ENCODE measurements around the gene CPED1. TPM values are rescaled to one million over a fixed set of nuclear protein-coding genes. Genes with fewer than 3 reads are reported as not detected.
"Not testable (repeated sequence)": the region's sequence is repeated elsewhere in the genome, so short reads cannot be mapped to it uniquely, and the experiment has no call there.

The CPED1 gene
- total RNA-seq, 1 experiment from 2014 or later = not detected

DNA sequence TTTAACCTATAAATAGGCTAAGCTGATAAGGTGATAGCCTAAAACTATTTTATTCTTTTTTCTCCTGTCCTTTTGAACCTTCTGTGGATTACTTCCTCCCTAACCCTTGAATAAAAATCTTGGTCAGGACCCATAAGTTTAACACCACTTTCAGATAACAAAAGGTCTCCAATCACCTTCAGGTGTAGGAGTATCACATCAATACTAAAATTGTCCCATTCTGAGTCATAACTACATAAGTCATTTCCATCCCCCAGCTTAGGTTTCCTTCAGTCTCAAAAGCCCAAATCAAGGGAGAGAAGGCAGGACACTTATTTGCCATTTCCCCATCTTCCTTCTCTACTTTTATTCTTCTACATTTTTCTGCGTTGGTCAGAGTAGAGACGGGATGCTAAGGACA, 283.4 kb downstream of the CPED1 start:
- in situ Hi-C loops (cut with HindIII; ENCODE audit: low pct_unique_long_range_greater_than_20kb, low sequenced_read_pairs) = no loop called here
- DNase-seq (ENCODE audit: low read depth) = no peak

DNA sequence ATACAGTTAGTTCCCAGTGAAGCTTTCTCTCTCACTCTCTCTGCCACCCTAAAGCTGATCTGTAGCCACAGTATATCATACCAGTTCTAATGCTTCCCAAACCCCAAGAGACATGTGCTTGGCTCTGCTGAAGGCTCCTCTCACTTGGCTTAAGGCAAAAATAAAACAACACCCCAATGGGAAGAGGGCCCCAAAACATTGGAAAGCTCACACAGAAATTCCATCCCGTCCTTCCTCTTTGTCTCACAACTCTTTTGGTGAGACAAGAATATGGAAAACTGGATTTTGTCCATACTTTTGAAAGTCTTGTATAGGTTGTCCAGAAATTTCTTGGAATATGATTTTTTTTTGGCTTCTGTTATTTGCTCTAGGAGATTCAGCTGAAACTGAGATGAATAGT, 284.2 kb downstream of the CPED1 start:
- in situ Hi-C loops (cut with HindIII; ENCODE audit: low pct_unique_long_range_greater_than_20kb, low sequenced_read_pairs) = no loop called here

DNA sequence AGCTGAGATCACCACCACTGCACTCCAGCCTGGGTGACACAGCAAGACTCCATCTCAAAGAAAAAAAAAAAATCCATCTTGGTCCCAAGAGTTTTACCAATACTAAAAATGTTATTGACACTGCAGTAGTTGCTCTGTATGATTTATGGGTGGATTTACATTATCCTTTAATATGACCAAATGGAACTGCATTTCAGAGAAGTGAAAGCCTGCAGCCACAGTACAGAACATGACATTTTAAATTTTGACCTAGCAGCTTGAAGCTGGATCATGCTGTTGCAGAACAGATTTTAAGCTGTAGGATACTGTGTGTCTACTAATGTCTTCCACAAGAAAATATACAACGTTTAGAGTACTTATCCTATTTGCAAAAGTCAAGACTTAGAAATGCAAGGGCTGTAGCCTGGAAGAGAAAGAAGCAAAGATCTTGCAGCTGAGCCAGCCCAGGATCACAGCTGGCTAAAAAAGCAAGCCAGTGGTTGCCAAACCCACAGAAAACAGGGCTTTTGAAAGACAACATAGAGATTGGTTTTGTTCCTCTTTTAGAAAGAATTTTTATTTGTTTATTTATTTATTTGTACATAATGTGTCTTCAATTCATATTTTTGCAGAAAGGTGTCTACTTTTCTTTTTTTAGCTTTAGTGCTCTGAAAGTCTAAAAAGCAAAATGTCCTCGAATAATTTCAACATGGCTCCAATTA, 285.1 kb downstream of the CPED1 start:
- in situ Hi-C loops (cut with HindIII; ENCODE audit: low pct_unique_long_range_greater_than_20kb, low sequenced_read_pairs) = no loop called here
- no peak for DNase-seq (ENCODE audit: low read depth)

More for the DNA sequence above, 284.2 kb downstream of the CPED1 start:
- DNase-seq (ENCODE audit: low read depth) = no peak

DNA sequence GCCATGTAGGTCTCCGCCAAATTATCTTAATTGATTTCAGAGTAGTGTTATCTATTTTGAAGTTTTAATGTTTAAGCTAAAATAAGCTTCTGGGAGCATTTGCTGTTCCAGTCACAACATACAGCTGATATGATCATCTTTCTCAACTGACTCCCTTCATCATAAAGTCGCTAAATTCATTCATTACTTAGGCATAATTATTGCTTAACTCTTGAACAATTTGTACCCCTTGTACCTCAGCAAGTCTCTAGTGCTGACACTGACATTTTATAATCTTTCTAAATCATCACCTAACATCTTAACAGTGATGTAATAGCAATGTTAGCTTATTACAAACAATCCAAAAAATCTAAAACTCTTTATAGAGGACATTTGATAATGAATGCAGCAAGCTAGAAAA, 286.0 kb downstream of the CPED1 start:
- in situ Hi-C loops (cut with HindIII; ENCODE audit: low pct_unique_long_range_greater_than_20kb, low sequenced_read_pairs) = no loop called here
- DNase-seq (ENCODE audit: low read depth) = no peak

DNA sequence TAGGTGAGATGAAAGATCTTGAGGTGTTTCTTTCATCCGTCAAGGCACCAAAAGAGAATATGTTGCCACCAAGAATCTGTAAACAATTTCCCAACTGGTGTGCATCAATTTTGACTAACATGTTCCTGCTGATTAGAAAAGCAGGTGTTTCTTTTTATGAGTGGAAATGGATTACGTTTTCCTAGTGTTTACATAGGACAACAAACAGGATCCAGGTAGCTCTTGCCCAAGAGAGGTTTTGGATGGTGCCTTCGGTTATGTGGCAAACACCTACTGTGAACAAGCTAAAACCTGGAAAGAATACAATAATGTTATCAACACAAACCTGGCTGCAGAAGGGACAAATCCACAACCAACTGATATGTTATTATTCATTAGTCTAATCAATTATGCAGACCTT, 286.7 kb downstream of the CPED1 start:
- DNase-seq (ENCODE audit: low read depth) = no peak
- in situ Hi-C loops (cut with HindIII; ENCODE audit: low pct_unique_long_range_greater_than_20kb, low sequenced_read_pairs) = no loop called here

DNA sequence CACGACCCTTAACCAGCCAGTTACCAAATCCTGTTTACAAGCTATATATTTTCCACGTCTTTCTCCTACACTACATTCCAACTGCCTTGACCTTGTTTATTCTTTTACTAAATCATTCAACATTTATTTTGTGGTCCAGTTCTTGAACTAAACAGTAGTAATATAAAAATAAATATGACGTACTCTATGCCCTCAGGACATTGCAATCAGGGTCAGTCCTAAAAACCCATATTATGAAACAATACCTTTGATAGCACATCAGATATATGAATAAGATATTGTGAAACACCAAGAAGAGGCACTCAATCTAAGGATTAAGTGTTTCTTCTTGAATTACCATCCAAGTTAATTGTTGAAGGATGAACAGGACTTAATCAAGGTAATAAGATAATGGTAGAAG, 287.8 kb downstream of the CPED1 start:
- in situ Hi-C loops (cut with HindIII; ENCODE audit: low pct_unique_long_range_greater_than_20kb, low sequenced_read_pairs) = no loop called here
- no peak for DNase-seq (ENCODE audit: low read depth)

DNA sequence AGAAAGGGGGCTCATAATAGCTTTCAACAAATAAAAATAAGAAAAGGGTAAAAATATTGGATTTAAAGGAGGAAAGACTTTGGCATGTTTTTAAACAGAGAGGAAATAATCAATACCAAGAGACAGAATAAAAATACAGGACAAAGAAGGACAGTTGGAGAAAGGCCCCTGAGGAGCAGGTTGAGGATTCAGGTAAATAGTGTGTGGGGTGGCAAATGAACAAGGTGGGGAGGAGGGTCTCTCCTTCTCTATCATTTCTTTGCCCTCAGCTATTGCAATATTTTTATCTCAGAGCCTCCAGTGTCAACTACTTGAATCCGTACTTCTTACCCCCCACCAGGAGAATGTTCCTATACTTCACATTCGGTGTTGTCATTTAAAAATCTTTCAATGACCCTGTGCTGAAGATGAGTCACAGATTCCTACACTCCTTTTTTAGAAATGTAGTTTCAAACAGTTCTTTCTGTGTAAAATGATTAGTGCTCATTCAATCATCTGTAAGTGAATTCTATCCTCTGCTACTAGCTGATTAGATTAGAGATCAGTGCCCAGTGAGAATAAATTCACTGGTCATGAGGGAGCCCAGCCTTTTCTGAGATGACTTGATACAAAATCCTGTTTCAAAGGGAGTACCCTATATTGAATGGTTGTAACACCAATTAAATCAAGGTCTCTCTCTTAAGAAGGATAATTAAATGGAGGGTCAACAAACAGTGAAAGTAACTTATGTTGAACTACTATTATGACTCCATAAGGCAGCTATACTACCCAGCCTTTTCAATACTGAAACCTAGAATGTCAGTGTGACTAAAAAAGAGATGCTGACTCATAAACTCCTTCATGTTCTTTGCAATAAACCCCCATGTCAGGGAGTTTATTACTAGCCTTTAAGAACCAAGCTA, 289.9 kb downstream of the CPED1 start:
- DNase-seq (ENCODE audit: low read depth) = no peak
- in situ Hi-C loops (cut with HindIII; ENCODE audit: low pct_unique_long_range_greater_than_20kb, low sequenced_read_pairs) = no loop called here

DNA sequence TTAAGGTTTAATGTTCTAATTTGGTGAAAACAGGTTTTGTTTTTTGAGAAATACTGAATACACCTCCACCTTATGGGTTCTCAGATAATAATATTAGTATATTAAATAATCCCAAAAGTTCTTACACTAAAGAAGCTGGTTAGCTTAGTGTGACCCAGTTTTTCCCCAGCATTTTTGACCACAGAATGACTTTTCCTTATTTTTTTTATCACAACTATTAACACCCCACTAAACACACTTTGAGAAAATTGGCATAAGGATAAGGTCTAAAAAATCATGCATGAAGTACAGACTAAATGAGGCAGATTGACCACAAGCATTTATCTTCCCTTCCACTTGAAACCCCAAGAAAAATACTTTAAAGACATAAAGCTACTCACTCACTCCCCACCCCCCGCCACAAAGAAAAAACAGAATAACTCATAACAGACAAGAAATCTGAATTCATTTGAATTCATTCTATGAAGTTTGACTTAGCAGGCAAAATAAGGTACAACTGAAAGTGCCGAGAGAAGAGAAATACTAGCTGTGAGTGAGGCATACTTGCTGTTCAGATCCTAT, 290.6 kb downstream of the CPED1 start:
- no peak for DNase-seq (ENCODE audit: low read depth)

DNA sequence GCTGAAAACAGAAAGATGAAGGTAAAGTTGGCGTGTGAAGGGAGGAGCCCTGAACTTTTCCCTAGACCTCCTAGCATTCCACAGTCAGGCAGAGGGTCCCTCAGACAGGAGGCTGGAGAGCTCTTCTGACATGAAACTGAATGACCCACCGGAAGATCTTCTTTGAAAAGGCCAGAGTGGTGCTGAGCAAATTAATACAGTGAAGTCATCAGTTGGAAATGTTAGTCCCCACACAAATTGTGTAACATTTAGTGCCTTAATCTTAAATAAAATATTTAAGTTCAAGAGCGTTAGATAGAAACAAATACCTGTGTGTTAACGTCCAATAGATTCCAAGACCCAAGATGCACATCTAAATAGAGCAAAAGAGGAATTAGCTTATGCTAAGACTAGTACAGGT, 291.3 kb downstream of the CPED1 start:
- in situ Hi-C loops (cut with HindIII; ENCODE audit: low pct_unique_long_range_greater_than_20kb, low sequenced_read_pairs) = no loop called here

More for the DNA sequence above, 290.6 kb downstream of the CPED1 start:
- in situ Hi-C loops (cut with HindIII; ENCODE audit: low pct_unique_long_range_greater_than_20kb, low sequenced_read_pairs) = no loop called here

DNA sequence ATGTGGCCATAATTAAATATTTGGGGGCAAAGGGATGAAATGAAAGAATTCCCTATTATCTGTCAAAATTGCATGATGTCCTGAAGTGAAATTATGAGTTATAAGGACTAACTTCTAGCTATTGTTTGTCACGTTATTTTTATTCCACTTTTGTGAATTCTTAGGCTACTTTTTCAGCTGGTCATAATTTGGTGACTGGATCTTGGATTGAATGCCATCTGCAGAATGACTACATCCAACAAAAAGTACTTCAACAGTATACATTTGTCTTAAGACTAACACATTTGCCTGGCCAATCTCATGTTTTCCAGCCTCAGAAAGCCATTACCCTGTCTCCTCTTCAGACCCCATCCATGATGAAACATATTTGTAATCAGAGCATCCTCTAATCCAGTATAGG, 292.1 kb downstream of the CPED1 start:
- in situ Hi-C loops (cut with HindIII; ENCODE audit: low pct_unique_long_range_greater_than_20kb, low sequenced_read_pairs) = no loop called here

More for the DNA sequence above, 291.3 kb downstream of the CPED1 start:
- DNase-seq (ENCODE audit: low read depth) = no peak

DNA sequence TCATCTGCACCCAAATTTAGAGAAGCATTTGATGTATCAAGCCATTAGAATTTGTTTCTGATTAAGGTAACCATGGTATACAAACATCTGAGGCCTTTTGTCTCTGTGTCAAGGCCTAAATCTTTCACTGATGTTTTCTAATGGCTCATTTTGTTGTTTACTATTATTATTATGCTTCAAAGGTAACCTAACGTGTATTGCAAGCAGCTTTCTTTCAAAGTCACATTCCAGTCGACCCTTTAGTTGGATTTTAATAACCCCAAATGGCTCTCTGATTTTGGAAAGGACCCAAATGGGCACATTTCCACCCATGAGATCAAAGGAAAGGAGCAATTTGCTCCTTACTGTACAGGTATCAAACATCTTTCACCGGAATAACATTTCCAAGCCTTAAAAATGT, 293.6 kb downstream of the CPED1 start:
- DNase-seq (ENCODE audit: low read depth) = no peak
- in situ Hi-C loops (cut with HindIII; ENCODE audit: low pct_unique_long_range_greater_than_20kb, low sequenced_read_pairs) = no loop called here

More for the DNA sequence above, 292.1 kb downstream of the CPED1 start:
- no peak for DNase-seq (ENCODE audit: low read depth)

DNA sequence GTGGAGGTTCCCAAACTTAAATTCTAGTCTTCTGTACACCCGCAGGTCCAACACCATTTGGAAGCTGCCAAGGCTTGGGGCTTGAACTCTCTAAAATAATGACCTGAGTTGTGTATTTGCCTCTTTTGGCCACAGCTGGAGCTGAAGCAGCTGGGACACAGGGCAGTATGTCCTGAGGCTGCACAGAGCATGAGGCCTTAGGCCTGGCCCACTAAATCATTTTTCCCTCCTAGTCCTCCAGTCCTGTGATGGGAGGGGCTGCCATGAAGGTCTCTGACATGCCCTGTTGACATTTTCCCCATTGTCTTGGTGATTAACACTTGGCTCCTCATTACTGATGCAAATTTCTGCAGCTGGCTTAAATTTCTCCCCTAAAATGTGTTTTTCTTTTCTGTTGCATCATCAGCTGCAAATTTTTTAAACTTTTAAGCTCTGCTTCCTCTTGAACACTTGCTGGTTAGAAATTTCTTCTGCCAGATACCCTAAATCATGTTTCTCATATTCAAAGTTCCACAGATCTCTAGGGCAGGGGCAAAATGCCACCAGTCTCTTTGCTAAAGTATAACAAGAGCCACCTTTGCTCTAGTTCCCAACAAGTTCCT, 296.7 kb downstream of the CPED1 start:
- in situ Hi-C loops (cut with HindIII; ENCODE audit: low pct_unique_long_range_greater_than_20kb, low sequenced_read_pairs) = no loop called here
- no peak for DNase-seq (ENCODE audit: low read depth)

DNA sequence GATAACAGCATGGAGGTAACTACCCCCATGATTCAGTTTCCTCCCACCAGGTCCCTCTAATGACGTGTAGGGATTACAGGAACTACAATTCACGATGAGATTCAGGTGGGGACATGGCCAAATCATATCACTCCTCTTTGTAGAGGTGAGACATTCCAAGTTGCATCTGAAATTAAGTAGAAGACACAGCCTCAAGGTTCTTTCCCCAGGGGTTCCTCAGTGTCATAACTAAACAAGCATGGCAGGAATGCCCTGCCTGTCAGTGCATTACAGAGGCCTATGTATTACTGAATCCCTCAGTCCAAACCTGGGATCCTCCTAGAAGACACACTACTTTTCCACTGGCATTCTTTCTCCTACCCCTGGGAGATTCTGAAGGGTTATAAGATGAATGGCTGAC, 297.7 kb downstream of the CPED1 start:
- no peak for DNase-seq (ENCODE audit: low read depth)
- in situ Hi-C loops (cut with HindIII; ENCODE audit: low pct_unique_long_range_greater_than_20kb, low sequenced_read_pairs) = no loop called here

DNA sequence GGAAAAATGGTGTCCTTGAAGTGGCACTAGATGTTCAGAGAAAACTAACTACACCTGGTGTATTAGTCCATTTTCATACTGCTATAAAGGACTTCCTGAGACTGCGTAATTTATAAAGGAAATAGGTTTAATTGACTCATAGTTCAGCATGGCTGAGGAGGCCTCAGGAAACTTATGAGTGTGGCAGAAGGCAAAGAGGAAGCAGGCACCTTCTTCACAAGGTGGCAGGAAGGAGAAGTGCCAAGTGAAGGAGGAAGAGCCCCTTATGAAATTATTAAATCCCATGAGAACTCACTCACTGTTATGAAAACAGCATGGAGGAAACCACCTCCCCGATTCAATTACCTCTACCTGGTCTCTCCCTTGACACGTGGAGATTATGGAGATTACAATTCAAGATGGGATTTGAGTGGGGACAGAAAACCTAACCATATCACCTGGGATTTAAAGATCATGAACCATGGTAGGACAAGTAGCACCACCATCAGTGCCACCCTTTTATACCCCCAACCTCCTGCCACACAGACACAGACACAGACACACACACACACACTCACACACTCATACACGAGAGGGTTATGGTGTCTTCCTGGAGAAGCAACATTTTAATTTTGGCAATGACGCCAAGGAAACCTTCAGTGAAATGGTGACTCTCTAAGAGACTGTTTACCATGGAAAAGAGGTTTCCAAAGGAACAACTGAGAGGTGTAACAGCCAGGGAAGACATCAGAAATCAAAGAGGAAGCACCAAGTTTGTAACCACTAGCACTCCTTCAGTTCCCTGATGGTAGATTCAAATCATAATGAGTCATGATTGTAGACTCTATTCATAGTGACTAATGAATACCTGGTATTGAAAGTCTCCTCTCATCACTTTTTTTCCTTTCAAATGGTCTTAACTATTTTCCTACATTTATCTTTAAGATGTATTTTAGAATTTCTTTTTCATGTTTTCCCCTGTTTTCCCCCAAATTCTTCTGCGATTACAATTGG, 298.5 kb downstream of the CPED1 start:
- DNase-seq (ENCODE audit: low read depth) = peak; percentile 8
- in situ Hi-C loops (cut with HindIII; ENCODE audit: low pct_unique_long_range_greater_than_20kb, low sequenced_read_pairs) = no loop called here

DNA sequence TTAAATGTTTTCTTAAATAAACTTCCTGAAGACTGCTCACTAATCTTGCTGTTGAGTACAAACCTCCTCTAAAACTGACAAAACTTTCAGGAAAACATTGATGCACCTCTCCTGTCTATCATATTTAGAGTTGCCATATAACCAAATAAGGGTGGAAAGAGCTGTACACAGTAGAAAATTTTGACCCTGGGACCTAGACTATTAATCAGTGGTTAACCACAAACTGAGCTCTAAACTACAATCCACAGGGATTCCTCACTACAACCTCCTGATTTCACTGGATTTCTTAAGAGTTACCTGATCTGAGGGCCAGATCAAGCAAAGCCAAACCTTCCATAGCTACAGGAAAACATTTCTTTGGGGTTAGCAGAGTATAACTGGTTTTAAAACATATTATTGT, 300.4 kb downstream of the CPED1 start:
- DNase-seq (ENCODE audit: low read depth) = peak; percentile 73

DNA sequence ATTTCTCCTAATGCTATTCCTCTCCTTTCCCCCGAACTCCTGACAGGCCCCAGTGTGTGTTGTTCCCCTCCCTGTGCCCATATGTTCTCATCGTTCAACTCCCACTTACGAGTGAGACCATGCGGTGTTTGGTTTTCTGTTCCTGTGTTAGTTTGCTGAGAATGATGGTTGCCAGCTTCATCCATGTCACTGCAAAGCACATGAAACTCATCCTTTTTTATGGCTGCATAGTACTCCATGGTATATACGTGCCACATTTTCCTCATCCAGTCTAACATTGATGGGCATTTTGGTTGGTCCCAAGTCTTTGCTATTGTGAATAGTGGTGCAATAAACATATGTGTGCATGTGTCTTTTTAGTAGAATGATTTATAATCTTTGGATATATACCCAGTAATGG, 301.4 kb downstream of the CPED1 start:
- not testable (repeated sequence) for DNase-seq (ENCODE audit: low read depth)

More for the DNA sequence above, 300.4 kb downstream of the CPED1 start:
- in situ Hi-C loops (cut with HindIII; ENCODE audit: low pct_unique_long_range_greater_than_20kb, low sequenced_read_pairs) = no loop called here

DNA sequence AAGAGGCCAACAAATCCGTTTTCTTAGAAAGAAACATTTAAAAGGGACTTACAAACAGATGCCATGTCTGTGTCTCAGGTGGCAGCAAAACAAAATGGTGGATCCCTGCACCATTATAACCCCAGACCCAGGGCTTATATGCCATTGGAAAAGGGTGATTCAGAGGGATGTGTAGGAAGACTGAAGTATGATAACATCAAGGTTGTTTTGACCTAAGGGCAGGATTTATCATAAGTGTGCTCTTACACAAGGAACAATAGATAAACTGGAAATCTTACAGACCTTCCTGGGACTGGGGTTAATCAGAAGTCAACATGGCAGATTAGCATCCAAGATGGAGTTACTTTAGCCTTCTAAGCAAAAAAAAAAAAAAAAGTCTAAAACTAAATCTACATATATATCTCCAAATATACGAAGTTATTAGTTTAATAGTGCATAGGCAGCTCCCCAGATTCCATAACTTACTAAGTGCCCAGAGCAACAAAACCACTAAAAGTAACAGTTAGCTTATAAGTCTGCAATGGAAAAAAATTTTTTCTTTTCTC, 306.0 kb downstream of the CPED1 start:
- in situ Hi-C loops (cut with HindIII; ENCODE audit: low pct_unique_long_range_greater_than_20kb, low sequenced_read_pairs) = no loop called here
- no peak for DNase-seq (ENCODE audit: low read depth)

More for the DNA sequence above, 301.4 kb downstream of the CPED1 start:
- in situ Hi-C loops (cut with HindIII; ENCODE audit: low pct_unique_long_range_greater_than_20kb, low sequenced_read_pairs) = not testable (repeated sequence)

Data from Caki2 (cell line).